Neuronal stem cell (in vitro differentiated cells): ENCODE measurements around the gene LIN52.

Source experiments
- DNase-seq: peaks from one replicate; pipeline ENCODE4 v3.0.0-alpha.2; 2013; ENCODE audit warnings: low spot score
- H2AFZ ChIP-seq: one replicate; pipeline ENCODE4 v1.6.1; 2013; ENCODE audit warnings: mild to moderate bottlenecking, low read length, inconsistent platforms
- H2AK5ac ChIP-seq: 2 replicates; pipeline ENCODE4 v1.6.1; 2013; ENCODE audit warnings: low read depth, mild to moderate bottlenecking, inconsistent platforms, low read length, moderate library complexity, mixed read lengths
- H2BK120ac ChIP-seq: 2 replicates; pipeline ENCODE4 v1.6.1; 2013; ENCODE audit warnings: low read depth, mild to moderate bottlenecking, inconsistent platforms, low read length, moderate library complexity, mixed read lengths
- H2BK12ac ChIP-seq: one replicate; pipeline ENCODE4 v1.6.1; 2013; ENCODE audit warnings: low read length, inconsistent platforms
- H2BK15ac ChIP-seq: 2 replicates; pipeline ENCODE4 v1.6.1; 2013; ENCODE audit warnings: mild to moderate bottlenecking, low read length, inconsistent platforms, mixed read lengths
- H2BK5ac ChIP-seq: one replicate; pipeline ENCODE4 v1.6.1; 2013; ENCODE audit warnings: inconsistent platforms, mild to moderate bottlenecking, low read length, moderate library complexity
- H3K14ac ChIP-seq: one replicate; pipeline ENCODE4 v1.6.1; 2013; ENCODE audit warnings: low read length, inconsistent platforms
- H3K18ac ChIP-seq: 2 replicates; pipeline ENCODE4 v1.6.1; 2013; ENCODE audit warnings: low read length, inconsistent platforms
- H3K23ac ChIP-seq: 2 replicates; pipeline ENCODE4 v1.6.1; 2013; ENCODE audit warnings: low read depth, mild to moderate bottlenecking, mixed read lengths, low read length, inconsistent platforms; ENCODE audit not compliant: poor library complexity
- H3K27ac ChIP-seq: replicated peaks from 3 replicates; pipeline ENCODE4 v1.5.1; 2013; ENCODE audit warnings: low read length, inconsistent platforms
- H3K27me3 ChIP-seq, 3 experiments: 2 replicates each; pipeline ENCODE4 v1.6.1; 2013; ENCODE audit warnings: low read length in 3 of 3, mild to moderate bottlenecking in 2 of 3, inconsistent platforms in 1 of 3, low read depth in 1 of 3, mixed read lengths in 1 of 3, moderate library complexity in 1 of 3; ENCODE audit not compliant: control insufficient read depth in 3 of 3, insufficient read depth in 3 of 3
- H3K36me3 ChIP-seq, 2 donors: replicated peaks in 1 of 2; 2 replicates each; pipeline ENCODE4 v1.6.1; 2013; ENCODE audit warnings: low read length in 2 of 2; ENCODE audit not compliant: control insufficient read depth in 2 of 2, insufficient read depth in 2 of 2
- H3K4ac ChIP-seq: 2 replicates; pipeline ENCODE4 v1.6.1; 2013; ENCODE audit warnings: inconsistent platforms, mild to moderate bottlenecking, low read length, moderate library complexity
- H3K4me1 ChIP-seq, 2 donors: 1 replicate in 1 of 2; 2 replicates in 1 of 2; pipeline ENCODE4 v1.6.1; 2013; ENCODE audit warnings: low read length in 2 of 2, low read depth in 1 of 2; ENCODE audit not compliant: control insufficient read depth in 2 of 2, insufficient read depth in 1 of 2
- H3K4me2 ChIP-seq: one replicate; pipeline ENCODE4 v1.6.1; 2013; ENCODE audit warnings: mild to moderate bottlenecking, low read length, inconsistent platforms; ENCODE audit not compliant: insufficient read depth, poor library complexity, severe bottlenecking
- H3K4me3 ChIP-seq, 2 donors: 2 replicates each; pipeline ENCODE4 v1.5.1; 2013; ENCODE audit warnings: low read length in 2 of 2, mild to moderate bottlenecking in 2 of 2, inconsistent platforms in 1 of 2, moderate library complexity in 1 of 2
- H3K79me1 ChIP-seq: one replicate; pipeline ENCODE4 v1.6.1; 2013; ENCODE audit warnings: low read depth, mild to moderate bottlenecking, inconsistent platforms, low read length, moderate library complexity
- H3K9ac ChIP-seq: one replicate; pipeline ENCODE4 v1.6.1; 2013; ENCODE audit warnings: mild to moderate bottlenecking, low read depth, low read length, inconsistent platforms; ENCODE audit not compliant: poor library complexity
- H3K9me3 ChIP-seq, 2 donors: replicated peaks in 1 of 2; 2 replicates each; pipeline versions ENCODE3 to v1.6.1; 2013; ENCODE audit warnings: low read length in 2 of 2, mild to moderate bottlenecking in 2 of 2, inconsistent platforms in 1 of 2, low read depth in 1 of 2, mixed read lengths in 1 of 2, moderate library complexity in 1 of 2; ENCODE audit not compliant: control insufficient read depth in 2 of 2, insufficient read depth in 1 of 2
- H4K8ac ChIP-seq: one replicate; pipeline ENCODE4 v1.6.1; 2013; ENCODE audit warnings: low read depth, mild to moderate bottlenecking, inconsistent platforms, low read length, moderate library complexity
- H4K91ac ChIP-seq: one replicate; pipeline ENCODE4 v1.6.1; 2013; ENCODE audit warnings: low read length, low read depth, mild to moderate bottlenecking, inconsistent platforms; ENCODE audit not compliant: poor library complexity
- WGBS, 2 donors: extraction: QIAGEN DNeasy Blood & Tissue Kit; methylation state at CpG; one replicate each; pipeline ENCODE4 v1.1.7; 2013; ENCODE audit warnings: missing lambda C conversion rate in 2 of 2, mixed read lengths in 1 of 2; ENCODE audit not compliant: insufficient read length in 2 of 2, insufficient replicate concordance in 1 of 2; ENCODE audit errors: extremely low coverage in 2 of 2; 5-methylcytosine and 5-hydroxymethylcytosine counted together

Gene LIN52

DNA sequence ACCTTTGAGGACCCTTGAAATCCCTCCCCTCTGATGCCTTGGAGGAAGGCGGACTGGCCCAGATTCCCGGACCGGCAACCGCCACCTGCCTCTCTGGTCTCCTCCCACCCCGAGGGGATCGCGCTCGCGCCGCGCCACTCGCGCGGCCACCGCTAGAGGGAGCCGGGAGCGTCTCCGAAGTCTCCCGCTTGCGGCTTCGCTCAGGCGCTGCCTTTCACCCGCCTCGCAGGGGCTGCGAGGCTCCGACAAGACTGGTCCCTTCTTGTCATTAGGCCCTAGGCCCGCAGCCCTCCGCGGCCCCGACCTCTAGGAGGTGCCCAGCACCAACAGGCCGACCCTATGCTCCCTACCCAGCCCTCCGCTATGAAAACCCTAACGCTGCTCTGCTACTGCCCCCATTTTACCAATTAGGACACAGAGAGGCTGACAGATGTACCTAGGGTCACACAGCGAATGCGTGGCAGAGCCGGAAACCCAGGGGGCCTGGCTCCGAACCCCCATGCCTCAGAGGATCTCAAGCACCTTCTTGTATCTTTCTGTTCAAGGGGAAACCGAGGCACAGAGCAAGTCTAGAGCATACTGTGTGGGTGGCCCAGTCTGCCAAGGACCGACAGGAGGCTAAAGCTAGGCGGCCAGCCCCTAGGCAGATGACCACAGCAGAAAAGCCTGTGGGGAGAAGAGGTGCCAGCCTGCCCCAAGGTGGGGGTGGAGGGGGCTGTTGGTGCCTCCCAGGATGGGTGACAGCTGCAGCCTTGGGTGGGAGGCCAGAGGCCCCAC lies 133.1 kb downstream of the LIN52 start:
- Histone ChIP-seq H3K4me2 (peak overlapping the region; percentile 48), H2AFZ (peak overlapping the region; percentile 82), H2BK12ac (no peak overlapping the region), H3K27me3 (peaks cover 0 to 78% (median 7%) of the 10 kb centered on the region in 3 experiments), H3K4me3 (peak overlapping the region; percentile 13 to 38), H3K9me3 (no peaks in the 10 kb centered on the region), H3K4ac (no peak overlapping the region), H3K4me1 (peaks cover 0 to 18% of the 10 kb centered on the region in 2 donors), H2BK120ac (no peak overlapping the region), H2BK15ac (peak overlapping the region; percentile 7), H3K79me1 (no peaks in the 10 kb centered on the region), H4K91ac (no peak overlapping the region), H3K14ac (no peak overlapping the region), H2AK5ac (peak overlapping the region; percentile 3), H2BK5ac (no peak overlapping the region), H3K23ac (no peak overlapping the region), H3K27ac (no peak overlapping the region), H4K8ac (no peak overlapping the region), H3K18ac (peak overlapping the region; percentile 89), H3K36me3 (no peaks in the 10 kb centered on the region), H3K9ac (no peak overlapping the region)
- WGBS, 2 donors = no CpG with 5 or more reads among the region's 40 CpGs
- peak; percentile 71 for DNase-seq

DNA sequence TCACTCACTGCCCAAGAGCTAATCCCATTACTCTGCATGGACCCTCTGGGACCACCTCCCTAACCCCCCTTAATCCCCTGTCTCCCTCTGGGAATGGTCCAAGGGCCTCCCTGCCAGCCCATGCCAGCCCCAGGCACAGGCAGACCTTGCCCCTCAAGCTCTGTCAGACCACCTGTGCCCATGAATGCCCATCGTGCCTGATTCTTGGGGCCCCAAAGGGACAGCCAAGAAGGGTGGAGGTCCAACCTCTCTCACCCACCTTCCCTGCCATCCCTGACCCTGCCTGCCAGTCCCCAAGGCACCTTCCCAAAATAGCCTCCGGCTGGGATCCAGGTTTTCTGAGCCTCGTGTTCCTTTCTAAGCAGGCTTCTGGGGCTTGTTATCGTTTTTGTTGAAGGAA lies 133.7 kb downstream of the LIN52 start:
- no peaks in the 10 kb centered on the region for H3K36me3 ChIP-seq
- peak overlapping the region; percentile 7 for H2BK15ac ChIP-seq
- H4K91ac ChIP-seq = no peak overlapping the region
- H3K4me1 ChIP-seq = peaks cover 0 to 18% of the 10 kb centered on the region in 2 donors
- no peak overlapping the region for H3K4me3 ChIP-seq
- peaks cover 0 to 73% (median 7%) of the 10 kb centered on the region in 3 experiments for H3K27me3 ChIP-seq
- DNase-seq = no peak
- H2BK5ac ChIP-seq = no peak overlapping the region
- H3K9ac ChIP-seq = no peak overlapping the region
- no peak overlapping the region for H3K18ac ChIP-seq
- H3K4me2 ChIP-seq = no peak overlapping the region
- no peak overlapping the region for H3K27ac ChIP-seq
- no peak overlapping the region for H3K14ac ChIP-seq
- no peak overlapping the region for H2AFZ ChIP-seq
- WGBS, 2 donors = no CpG with 5 or more reads among the region's 4 CpGs
- H2BK12ac ChIP-seq = peak overlapping the region; percentile 27
- H3K9me3 ChIP-seq = no peaks in the 10 kb centered on the region
- no peak overlapping the region for H3K23ac ChIP-seq
- no peaks in the 10 kb centered on the region for H3K79me1 ChIP-seq
- H2BK120ac ChIP-seq = no peak overlapping the region
- H2AK5ac ChIP-seq = peak overlapping the region; percentile 3
- no peak overlapping the region for H3K4ac ChIP-seq
- no peak overlapping the region for H4K8ac ChIP-seq

GRCh38 chr14:74219277-74220205 lies 134.8 kb downstream of the LIN52 start:
- H2AK5ac ChIP-seq = no peak overlapping the region
- H3K4me1 ChIP-seq = peaks cover 0 to 8% of the 10 kb centered on the region in 2 donors
- no CpG with 5 or more reads among the region's 13 CpGs for WGBS, 2 donors
- H3K27ac ChIP-seq = no peak overlapping the region
- peak overlapping the region; percentile 7 for H3K18ac ChIP-seq
- no peak overlapping the region for H3K4me2 ChIP-seq
- no peak overlapping the region for H3K14ac ChIP-seq
- DNase-seq = no peak
- H3K4me3 ChIP-seq = no peak overlapping the region
- no peak overlapping the region for H2BK12ac ChIP-seq
- H3K9ac ChIP-seq = no peak overlapping the region
- no peak overlapping the region for H3K4ac ChIP-seq
- H2AFZ ChIP-seq = no peak overlapping the region
- H2BK15ac ChIP-seq = no peak overlapping the region
- H2BK120ac ChIP-seq = no peak overlapping the region
- H3K27me3 ChIP-seq = peaks cover 0 to 75% (median 7%) of the 10 kb centered on the region in 3 experiments
- H3K79me1 ChIP-seq = no peaks in the 10 kb centered on the region
- H4K8ac ChIP-seq = no peak overlapping the region
- H4K91ac ChIP-seq = no peak overlapping the region
- no peaks in the 10 kb centered on the region for H3K9me3 ChIP-seq
- H3K36me3 ChIP-seq = no peaks in the 10 kb centered on the region
- H3K23ac ChIP-seq = no peak overlapping the region
- H2BK5ac ChIP-seq = no peak overlapping the region

- Histone ChIP-seq H2BK15ac (peak overlapping the region; percentile 76), H3K4me2 (no peak overlapping the region), H2BK12ac (no peak overlapping the region), H3K27me3 (peaks cover 0 to 68% (median 7%) of the 10 kb centered on the region in 3 experiments), H3K9ac (no peak overlapping the region), H2BK120ac (no peak overlapping the region), H3K27ac (no peak overlapping the region), H3K14ac (no peak overlapping the region), H4K91ac (no peak overlapping the region), H3K4me1 (peaks cover 0 to 8% of the 10 kb centered on the region in 2 donors), H4K8ac (no peak overlapping the region), H3K23ac (no peak overlapping the region), H3K9me3 (no peaks in the 10 kb centered on the region), H3K4me3 (no peak overlapping the region), H3K36me3 (no peaks in the 10 kb centered on the region), H2BK5ac (no peak overlapping the region), H3K4ac (no peak overlapping the region), H2AFZ (no peak overlapping the region), H2AK5ac (peak overlapping the region; percentile 86), H3K18ac (peak overlapping the region; percentile 81), H3K79me1 (no peaks in the 10 kb centered on the region)
- no peak for DNase-seq
- no CpG with 5 or more reads among the region's 6 CpGs for WGBS, 2 donors
These were observed 136.2 kb downstream of the LIN52 start for GRCh38 chr14:74220991-74221390.
